GM13977 (cell line): ENCODE data around the gene PRKCE.

Source experiments
- DNase-seq: peaks from one replicate; pipeline ENCODE4 v3.0.0; 2012; ENCODE audit warnings: low spot score
- CTCF ChIP-seq: IDR thresholded peaks from 2 replicates; pipeline ENCODE4 v1.5.1; 2012; ENCODE audit warnings: mild to moderate bottlenecking, control low read depth; ENCODE audit not compliant: insufficient read depth; ENCODE audit errors: extremely low read depth, missing control alignments
- in situ Hi-C: fragments of 300-500 bp; cut with MboI; formaldehyde crosslinking; loops from one replicate; pipeline ENCODE4 v1.12.0; 2022; ENCODE audit warnings: low sequenced_read_pairs, low pct_unique_long_range_greater_than_20kb, mixed read lengths, inconsistent platforms; ENCODE audit not compliant: unreplicated experiment

PRKCE gene

GRCh38 chr2:45899926-45900325 is 248.5 kb downstream of the PRKCE start:
- in situ Hi-C loops, result no loop called here
- DNase-seq, result no peak

GRCh38 chr2:45901468-45902032 is 250.1 kb downstream of the PRKCE start:
- no peak for TF ChIP-seq CTCF
- DNase-seq, result no peak
- in situ Hi-C loops, result no loop called here

More at GRCh38 chr2:45899926-45900325, 248.5 kb downstream of the PRKCE start:
- no peak for TF ChIP-seq CTCF

GRCh38 chr2:45902380-45902779 is 250.9 kb downstream of the PRKCE start:
- TF ChIP-seq CTCF, result no peak
- DNase-seq, result no peak
- in situ Hi-C loops, result no loop called here

- TF ChIP-seq CTCF, result no peak
- no peak for DNase-seq
- in situ Hi-C loops, result no loop called here
These were observed 251.4 kb downstream of the PRKCE start for GRCh38 chr2:45902781-45903375.

GRCh38 chr2:45904267-45904945 is 252.9 kb downstream of the PRKCE start:
- in situ Hi-C loops, result no loop called here
- DNase-seq, result peak; percentile 63
- no peak for TF ChIP-seq CTCF

GRCh38 chr2:45904946-45905631 is 253.6 kb downstream of the PRKCE start:
- no peak for TF ChIP-seq CTCF
- no peak for DNase-seq
- in situ Hi-C loops, result no loop called here
